H1 (cell line): ENCODE data around the gene ELP6.

Experiments
- BRCA1 ChIP-seq: IDR thresholded peaks from 2 replicates; pipeline ENCODE4 v1.6.1; 2012; ENCODE audit warnings: low read depth, low read length, improper control_type of control experiment
- CEBPB ChIP-seq: IDR thresholded peaks from 2 replicates; pipeline ENCODE4 v1.6.1; 2012; ENCODE audit warnings: low read depth, low read length
- CREB1 ChIP-seq: IDR thresholded peaks from 2 replicates; pipeline ENCODE4 v1.6.1; 2012; ENCODE audit warnings: inconsistent platforms
- EP300 ChIP-seq, 2 experiments: IDR thresholded peaks; 1 replicate in 1 of 2; 2 replicates in 1 of 2; pipeline ENCODE4 v1.6.1; 2011 to 2012; ENCODE audit warnings: low read depth in 2 of 2, low read length in 2 of 2, mild to moderate bottlenecking in 2 of 2, borderline replicate concordance in 1 of 2, inconsistent platforms in 1 of 2, moderate library complexity in 1 of 2
- EZH2 ChIP-seq: fragments of 200-600 bp; sonication (generic); IDR thresholded peaks from 2 replicates; pipeline ENCODE4 v1.7.1; 2012; ENCODE audit warnings: low read depth, mild to moderate bottlenecking, moderate library complexity, low read length, inconsistent platforms; ENCODE audit not compliant: severe bottlenecking
- MAX ChIP-seq: IDR thresholded peaks from 2 replicates; pipeline ENCODE4 v1.6.1; 2012; ENCODE audit warnings: inconsistent platforms
- NRF1 ChIP-seq: IDR thresholded peaks from 2 replicates; pipeline ENCODE4 v1.6.1; 2011; ENCODE audit warnings: mild to moderate bottlenecking, low read depth, low read length, improper control_type of control experiment
- POLR2A ChIP-seq, 2 experiments: IDR thresholded peaks; 1 replicate in 1 of 2; 2 replicates in 1 of 2; pipeline ENCODE4 v1.6.1; 2011; ENCODE audit warnings: low read depth in 2 of 2, low read length in 2 of 2, mild to moderate bottlenecking in 2 of 2; ENCODE audit errors: control extremely low read depth in 1 of 2
- POLR2AphosphoS5 ChIP-seq: IDR thresholded peaks from 2 replicates; pipeline ENCODE4 v1.6.1; 2011; ENCODE audit warnings: low read depth, low read length
- SP1 ChIP-seq: IDR thresholded peaks from 2 replicates; pipeline ENCODE4 v1.6.1; 2011; ENCODE audit warnings: low read depth, low read length
- TAF1 ChIP-seq: IDR thresholded peaks from 2 replicates; pipeline ENCODE4 v1.6.1; 2011; ENCODE audit warnings: mild to moderate bottlenecking, low read depth, low read length
- TBP ChIP-seq: IDR thresholded peaks from 2 replicates; pipeline ENCODE4 v1.6.1; 2011; ENCODE audit warnings: low read depth, low read length, improper control_type of control experiment
- TEAD4 ChIP-seq: IDR thresholded peaks from 2 replicates; pipeline ENCODE4 v1.6.1; 2012; ENCODE audit warnings: low read depth, low read length, inconsistent platforms, mixed read lengths
- TF ChIP-seq, protein P1 (sequence below), 3 experiments: IDR thresholded peaks; 1 replicate in 2 of 3; 2 replicates in 1 of 3; pipeline versions ENCODE4 v1.5.1 to v1.6.1; 2011; ENCODE audit warnings: low read length in 3 of 3, mild to moderate bottlenecking in 3 of 3, inconsistent platforms in 2 of 3, low read depth in 1 of 3, moderate library complexity in 1 of 3; ENCODE audit not compliant: insufficient read depth in 1 of 3; ENCODE audit errors: control extremely low read depth in 1 of 3

- TF ChIP-seq, protein P1, sequence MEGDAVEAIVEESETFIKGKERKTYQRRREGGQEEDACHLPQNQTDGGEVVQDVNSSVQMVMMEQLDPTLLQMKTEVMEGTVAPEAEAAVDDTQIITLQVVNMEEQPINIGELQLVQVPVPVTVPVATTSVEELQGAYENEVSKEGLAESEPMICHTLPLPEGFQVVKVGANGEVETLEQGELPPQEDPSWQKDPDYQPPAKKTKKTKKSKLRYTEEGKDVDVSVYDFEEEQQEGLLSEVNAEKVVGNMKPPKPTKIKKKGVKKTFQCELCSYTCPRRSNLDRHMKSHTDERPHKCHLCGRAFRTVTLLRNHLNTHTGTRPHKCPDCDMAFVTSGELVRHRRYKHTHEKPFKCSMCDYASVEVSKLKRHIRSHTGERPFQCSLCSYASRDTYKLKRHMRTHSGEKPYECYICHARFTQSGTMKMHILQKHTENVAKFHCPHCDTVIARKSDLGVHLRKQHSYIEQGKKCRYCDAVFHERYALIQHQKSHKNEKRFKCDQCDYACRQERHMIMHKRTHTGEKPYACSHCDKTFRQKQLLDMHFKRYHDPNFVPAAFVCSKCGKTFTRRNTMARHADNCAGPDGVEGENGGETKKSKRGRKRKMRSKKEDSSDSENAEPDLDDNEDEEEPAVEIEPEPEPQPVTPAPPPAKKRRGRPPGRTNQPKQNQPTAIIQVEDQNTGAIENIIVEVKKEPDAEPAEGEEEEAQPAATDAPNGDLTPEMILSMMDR (IDR thresholded peaks at IDR 0.05; ENCODE audit: control extremely low read depth in 1 of 3, insufficient read depth in 1 of 3, low read depth in 1 of 3, low read length in 3 of 3), result no peak
- TF ChIP-seq TAF1 (no peak), BRCA1 (no peak), POLR2A (IDR thresholded peaks at IDR 0.05; ENCODE audit: control extremely low read depth in 1 of 2, low read depth in 2 of 2, low read length in 2 of 2) (no peak), POLR2AphosphoS5 (no peak), TBP (no peak), EP300 (IDR thresholded peaks at IDR 0.05; ENCODE audit: borderline replicate concordance in 1 of 2, low read depth in 2 of 2, low read length in 2 of 2) (no peak), NRF1 (no peak), SP1 (no peak), TEAD4 (no peak), MAX (no peak), CEBPB (no peak), EZH2 (no peak), CREB1 (no peak)
These were observed 36.8 kb downstream of the ELP6 start for GRCh38 chr3:47476644-47477199.
